Glutamatergic neuron (in vitro differentiated cells): Measurements from ENCODE around the gene MEX3B. TPM values are rescaled to one million over a fixed set of nuclear protein-coding genes. Genes with fewer than 3 reads are reported as not detected.

Experiments used
- DNase-seq: peaks from one replicate; pipeline ENCODE4 v3.0.0; 2022
- H3K27ac Mint-ChIP-seq: one replicate; pipeline ENCODE4 v1.8.0; 2020; ENCODE audit warnings: mild to moderate bottlenecking, mixed read lengths, inconsistent platforms; ENCODE audit not compliant: unreplicated experiment
- H3K27me3 Mint-ChIP-seq: one replicate; pipeline ENCODE4 v1.8.0; 2020; ENCODE audit warnings: mild to moderate bottlenecking, moderate library complexity, mixed read lengths, inconsistent platforms; ENCODE audit not compliant: unreplicated experiment
- H3K36me3 Mint-ChIP-seq: one replicate; pipeline ENCODE4 v1.8.0; 2020; ENCODE audit warnings: mild to moderate bottlenecking, mixed read lengths, inconsistent platforms; ENCODE audit not compliant: unreplicated experiment
- H3K4me1 Mint-ChIP-seq: one replicate; pipeline ENCODE4 v1.8.0; 2020; ENCODE audit warnings: mild to moderate bottlenecking, low read depth, mixed read lengths, inconsistent platforms; ENCODE audit not compliant: unreplicated experiment
- H3K4me3 Mint-ChIP-seq: one replicate; pipeline ENCODE4 v1.8.0; 2020; ENCODE audit warnings: mild to moderate bottlenecking, mixed read lengths, inconsistent platforms; ENCODE audit not compliant: unreplicated experiment
- H3K9me3 Mint-ChIP-seq: one replicate; pipeline ENCODE4 v1.8.0; 2020; ENCODE audit warnings: mild to moderate bottlenecking, moderate library complexity, mixed read lengths, inconsistent platforms; ENCODE audit not compliant: unreplicated experiment
- total RNA-seq: library from RNA; stranded (reverse); fragmentation: NEBNext Ultra II Directional; extraction: Animal tissue kit (Norgen Biotek cat#: 25700); gene quantifications from one replicate; pipeline ENCODE4 v1.2.1, GENCODE V29; 2021; ENCODE audit not compliant: unreplicated experiment
- TF ChIP-seq, protein P1 (sequence below): fragments of 200-600 bp; sonication (generic); IDR thresholded peaks from one replicate; pipeline ENCODE4 v1.5.0; 2021; ENCODE audit not compliant: partially characterized antibody, unreplicated experiment

Gene MEX3B
- total RNA-seq, 1 donor from 2014 or later = 96.2 TPM

DNA sequence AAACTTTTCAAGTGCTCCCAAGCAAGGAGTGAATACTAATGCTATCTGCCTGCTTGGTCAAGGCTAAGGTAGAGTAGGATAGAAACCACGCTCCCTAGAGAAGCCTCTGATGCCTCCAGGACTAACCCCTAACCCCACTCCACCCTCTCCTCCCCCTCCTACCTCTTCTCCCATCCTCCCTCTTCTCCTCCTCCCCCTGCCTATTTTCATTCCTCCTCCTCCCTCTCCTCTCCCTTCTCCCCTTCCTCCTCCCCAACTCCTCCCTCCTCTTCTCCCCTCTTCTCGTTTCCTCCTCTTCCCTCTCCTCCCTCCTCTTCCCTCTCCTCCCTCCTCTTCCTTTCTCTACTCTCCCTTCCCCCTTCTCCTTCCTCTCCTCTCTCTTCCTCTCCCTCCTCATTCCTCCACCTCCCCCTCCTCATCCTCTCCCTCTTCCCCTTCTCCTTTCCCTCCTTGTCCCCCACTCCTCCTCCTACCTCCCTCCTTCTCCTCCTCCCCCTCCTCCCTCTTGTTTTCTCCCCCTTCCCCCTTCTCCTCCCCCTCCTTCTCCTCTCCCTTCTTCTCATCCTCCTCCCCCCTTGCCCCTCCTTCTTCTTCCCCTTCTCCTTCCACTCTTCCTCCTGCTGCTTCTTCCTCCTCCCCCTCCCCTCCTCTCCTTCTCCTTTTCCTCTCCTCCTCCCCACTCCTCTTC lies 12.8 kb upstream of the MEX3B start:
- Mint-ChIP-seq H3K36me3 (no peaks in the 10 kb centered on the region), H3K27me3 (peaks cover 9% of the 10 kb centered on the region), H3K9me3 (peaks cover 2% of the 10 kb centered on the region), H3K4me1 (peaks cover 15% of the 10 kb centered on the region), H3K4me3 (no peak overlapping the region), H3K27ac (no peak overlapping the region)
- DNase-seq = no peak
- TF ChIP-seq, protein P1, sequence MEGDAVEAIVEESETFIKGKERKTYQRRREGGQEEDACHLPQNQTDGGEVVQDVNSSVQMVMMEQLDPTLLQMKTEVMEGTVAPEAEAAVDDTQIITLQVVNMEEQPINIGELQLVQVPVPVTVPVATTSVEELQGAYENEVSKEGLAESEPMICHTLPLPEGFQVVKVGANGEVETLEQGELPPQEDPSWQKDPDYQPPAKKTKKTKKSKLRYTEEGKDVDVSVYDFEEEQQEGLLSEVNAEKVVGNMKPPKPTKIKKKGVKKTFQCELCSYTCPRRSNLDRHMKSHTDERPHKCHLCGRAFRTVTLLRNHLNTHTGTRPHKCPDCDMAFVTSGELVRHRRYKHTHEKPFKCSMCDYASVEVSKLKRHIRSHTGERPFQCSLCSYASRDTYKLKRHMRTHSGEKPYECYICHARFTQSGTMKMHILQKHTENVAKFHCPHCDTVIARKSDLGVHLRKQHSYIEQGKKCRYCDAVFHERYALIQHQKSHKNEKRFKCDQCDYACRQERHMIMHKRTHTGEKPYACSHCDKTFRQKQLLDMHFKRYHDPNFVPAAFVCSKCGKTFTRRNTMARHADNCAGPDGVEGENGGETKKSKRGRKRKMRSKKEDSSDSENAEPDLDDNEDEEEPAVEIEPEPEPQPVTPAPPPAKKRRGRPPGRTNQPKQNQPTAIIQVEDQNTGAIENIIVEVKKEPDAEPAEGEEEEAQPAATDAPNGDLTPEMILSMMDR = no peak

DNA sequence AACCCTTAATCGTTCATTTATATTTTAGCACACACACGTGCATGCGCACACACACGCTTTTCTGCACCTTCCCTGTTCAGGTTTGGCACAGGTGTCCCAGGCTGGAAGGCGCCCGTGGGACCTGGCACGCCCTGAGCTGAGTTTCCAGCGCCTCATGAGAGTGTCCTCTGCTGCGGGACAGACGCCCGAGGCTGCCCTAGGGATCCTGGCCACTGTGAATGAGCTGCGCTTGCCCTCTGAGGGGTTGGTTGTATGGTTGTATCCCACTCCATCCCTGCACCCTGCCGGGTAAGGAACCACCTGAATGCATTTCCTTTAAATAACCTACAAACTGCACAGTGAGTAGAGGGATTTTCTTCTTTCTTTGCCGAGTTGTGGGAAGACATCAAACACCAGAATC lies 12.2 kb upstream of the MEX3B start:
- no peaks in the 10 kb centered on the region for H3K36me3 Mint-ChIP-seq
- H3K27me3 Mint-ChIP-seq = peaks cover 9% of the 10 kb centered on the region
- H3K4me1 Mint-ChIP-seq = peaks cover 15% of the 10 kb centered on the region
- H3K27ac Mint-ChIP-seq = no peak overlapping the region
- TF ChIP-seq, protein P1 = no peak
- peaks cover 2% of the 10 kb centered on the region for H3K9me3 Mint-ChIP-seq
- no peak for DNase-seq
- H3K4me3 Mint-ChIP-seq = peak overlapping the region; percentile 30

DNA sequence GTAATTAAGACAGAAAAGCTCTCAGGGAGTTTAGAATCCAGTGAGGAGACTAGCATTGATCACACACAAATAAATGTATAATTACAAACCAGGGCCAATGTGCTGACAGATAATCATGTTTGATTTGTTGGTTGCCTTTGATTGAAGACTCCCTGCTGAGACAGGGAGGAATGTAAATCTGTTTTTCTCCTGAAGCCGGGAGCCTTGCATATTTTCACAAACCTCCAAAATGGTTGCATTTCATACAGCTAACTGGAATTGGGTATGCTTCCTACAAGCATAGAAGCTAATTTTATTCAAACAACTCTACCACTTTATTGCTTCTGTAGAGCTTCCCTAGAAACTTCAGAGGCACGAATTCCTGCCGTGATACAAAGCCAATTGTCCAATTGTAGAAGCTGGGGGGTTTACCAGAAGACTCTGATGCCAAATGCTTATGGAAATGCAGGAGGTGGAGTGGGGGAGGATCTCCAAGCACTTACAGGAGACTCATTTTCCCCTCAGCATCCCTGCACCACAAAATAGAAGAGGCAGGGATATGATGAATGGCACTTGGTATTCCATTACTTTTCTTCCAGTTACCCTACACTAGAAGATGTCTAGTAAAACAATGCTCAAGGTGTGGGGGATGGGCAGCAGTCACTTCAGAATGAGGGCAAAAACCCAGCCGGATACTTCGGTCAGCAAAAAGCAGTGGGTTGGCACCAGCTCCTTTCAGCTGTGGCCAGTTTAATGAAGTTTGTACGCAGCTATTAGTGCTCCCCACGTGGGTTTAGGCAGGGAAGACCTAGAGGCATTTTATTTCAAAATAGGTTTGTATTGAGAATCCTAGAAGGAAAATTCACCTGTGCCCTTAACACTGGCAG lies 11.4 kb upstream of the MEX3B start:
- Mint-ChIP-seq H3K27ac (no peak overlapping the region), H3K4me3 (no peak overlapping the region), H3K27me3 (peaks cover 7% of the 10 kb centered on the region), H3K4me1 (peaks cover 15% of the 10 kb centered on the region), H3K9me3 (peaks cover 2% of the 10 kb centered on the region), H3K36me3 (no peaks in the 10 kb centered on the region)
- no peak for DNase-seq
- TF ChIP-seq, protein P1 = no peak

DNA sequence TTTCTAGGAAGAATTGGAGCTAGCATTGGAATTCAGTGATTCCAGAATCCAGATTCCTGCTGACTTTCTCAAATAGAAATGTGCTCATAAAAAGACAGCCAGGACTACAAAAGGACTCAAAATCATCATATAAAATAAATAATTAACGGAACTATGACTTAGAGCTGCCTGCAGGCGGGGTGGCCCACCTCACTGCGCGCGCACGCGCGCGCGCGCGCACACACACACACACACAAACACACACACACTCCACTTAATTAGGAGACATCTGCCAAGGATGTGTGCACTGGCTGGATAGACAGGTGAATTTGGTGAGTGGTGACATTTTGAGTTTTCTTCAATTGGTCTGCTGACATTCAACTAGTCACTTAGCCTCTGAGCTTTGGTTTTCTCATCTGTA lies 6.9 kb upstream of the MEX3B start:
- TF ChIP-seq, protein P1 = no peak
- peaks cover 17% of the 10 kb centered on the region for H3K4me1 Mint-ChIP-seq
- H3K4me3 Mint-ChIP-seq = no peak overlapping the region
- no peak overlapping the region for H3K27ac Mint-ChIP-seq
- H3K27me3 Mint-ChIP-seq = peaks cover 15% of the 10 kb centered on the region
- no peaks in the 10 kb centered on the region for H3K36me3 Mint-ChIP-seq
- DNase-seq = no peak
- peaks cover 7% of the 10 kb centered on the region for H3K9me3 Mint-ChIP-seq

DNA sequence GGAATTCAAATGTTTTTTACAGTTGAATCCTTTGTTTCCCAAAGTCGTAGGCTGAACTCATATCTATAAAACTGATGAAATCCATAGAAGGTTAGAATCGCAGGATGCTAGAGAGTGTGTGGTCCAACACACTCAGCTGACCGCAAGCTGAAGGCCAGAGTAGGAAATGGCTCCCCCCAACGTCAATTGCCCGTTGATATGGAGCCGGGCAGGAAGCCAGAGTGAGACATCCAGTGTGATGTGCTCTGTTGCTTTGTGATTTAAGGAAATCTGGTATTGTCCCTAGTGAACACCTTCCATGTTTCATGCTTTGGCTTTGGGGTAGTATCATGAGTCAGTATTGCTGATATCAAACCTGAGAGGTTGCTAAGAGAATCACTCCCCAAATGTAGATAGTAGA lies 5.8 kb upstream of the MEX3B start:
- Mint-ChIP-seq H3K4me3 (no peak overlapping the region), H3K27me3 (peaks cover 17% of the 10 kb centered on the region), H3K9me3 (peaks cover 12% of the 10 kb centered on the region), H3K4me1 (peaks cover 17% of the 10 kb centered on the region), H3K27ac (no peak overlapping the region), H3K36me3 (no peaks in the 10 kb centered on the region)
- TF ChIP-seq, protein P1 = no peak
- no peak for DNase-seq
